ENCODE data around the gene MALSU1.
"Not testable (repeated sequence)": the region's sequence is repeated elsewhere in the genome, so short reads cannot be mapped to it uniquely, and the experiment has no call there.

MALSU1 gene

DNA sequence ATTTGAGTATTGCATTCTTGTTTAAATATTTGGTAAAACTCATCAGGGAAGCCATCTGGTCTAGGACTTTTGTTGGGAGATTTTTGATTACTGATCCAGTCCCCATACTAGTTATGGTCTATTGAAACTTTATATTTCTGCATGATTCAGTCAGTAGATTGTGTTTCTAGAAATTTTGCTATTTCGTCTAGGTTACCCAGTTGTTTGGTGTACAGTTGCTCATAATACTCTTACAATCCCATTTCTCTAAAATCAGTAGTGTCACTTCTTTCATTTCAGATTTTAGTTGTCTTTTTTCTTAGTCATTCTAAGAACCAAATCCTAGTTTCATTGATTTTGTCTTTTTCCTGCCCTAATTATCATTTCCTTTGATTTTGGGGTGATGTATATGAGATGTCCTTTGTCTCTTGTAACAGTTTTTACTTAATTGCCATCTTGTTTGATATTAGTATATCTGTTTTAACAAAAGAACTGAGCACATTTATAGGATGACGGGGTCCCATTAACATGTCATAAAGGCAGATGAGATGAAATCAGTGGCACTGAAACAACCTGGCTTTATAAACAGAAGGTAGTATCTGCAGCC lies 7.9 kb downstream of the MALSU1 start:
- CTCF ChIA-PET: interaction anchor here (1.2 kb wide), 1 partner anchor 30 kb away, joined by 3 read pairs; no protein-coding TSS in a partner anchor
- POLR2A ChIA-PET: no interaction called here
- TF ChIP-seq, protein P1, sequence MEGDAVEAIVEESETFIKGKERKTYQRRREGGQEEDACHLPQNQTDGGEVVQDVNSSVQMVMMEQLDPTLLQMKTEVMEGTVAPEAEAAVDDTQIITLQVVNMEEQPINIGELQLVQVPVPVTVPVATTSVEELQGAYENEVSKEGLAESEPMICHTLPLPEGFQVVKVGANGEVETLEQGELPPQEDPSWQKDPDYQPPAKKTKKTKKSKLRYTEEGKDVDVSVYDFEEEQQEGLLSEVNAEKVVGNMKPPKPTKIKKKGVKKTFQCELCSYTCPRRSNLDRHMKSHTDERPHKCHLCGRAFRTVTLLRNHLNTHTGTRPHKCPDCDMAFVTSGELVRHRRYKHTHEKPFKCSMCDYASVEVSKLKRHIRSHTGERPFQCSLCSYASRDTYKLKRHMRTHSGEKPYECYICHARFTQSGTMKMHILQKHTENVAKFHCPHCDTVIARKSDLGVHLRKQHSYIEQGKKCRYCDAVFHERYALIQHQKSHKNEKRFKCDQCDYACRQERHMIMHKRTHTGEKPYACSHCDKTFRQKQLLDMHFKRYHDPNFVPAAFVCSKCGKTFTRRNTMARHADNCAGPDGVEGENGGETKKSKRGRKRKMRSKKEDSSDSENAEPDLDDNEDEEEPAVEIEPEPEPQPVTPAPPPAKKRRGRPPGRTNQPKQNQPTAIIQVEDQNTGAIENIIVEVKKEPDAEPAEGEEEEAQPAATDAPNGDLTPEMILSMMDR (IDR thresholded peaks at IDR 0.05; ENCODE audit: control extremely low read depth, extremely low read depth, low read depth, missing control alignments): no peak
- no peak for DNase-seq (ENCODE audit: extremely low spot score)

DNA sequence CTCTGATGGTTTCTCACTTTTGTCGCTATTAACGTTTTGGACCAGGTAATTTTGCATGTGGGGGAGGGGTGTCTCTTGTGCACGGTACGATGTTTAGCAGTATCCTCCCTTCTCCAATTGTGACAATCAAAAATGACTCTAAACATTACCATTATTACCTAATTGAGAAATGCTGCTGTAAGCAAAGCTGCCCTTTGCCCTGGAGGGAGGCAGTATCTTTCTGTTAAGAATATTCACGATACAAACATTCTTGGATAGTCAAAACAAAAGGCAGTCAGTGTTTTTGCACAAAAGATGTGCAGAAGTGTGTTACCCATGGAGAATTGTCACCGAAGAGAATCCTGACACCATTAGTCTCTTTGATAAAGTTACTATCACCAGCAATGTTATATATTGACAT lies 9.6 kb downstream of the MALSU1 start:
- TF ChIP-seq, protein P1 (IDR thresholded peaks at IDR 0.05; ENCODE audit: control extremely low read depth, extremely low read depth, low read depth, missing control alignments): no peak
- ChIA-PET CTCF (interaction anchor here (2.0 kb wide), 1 partner anchor 388 kb away, joined by 6 read pairs; no protein-coding TSS in a partner anchor), POLR2A (interaction anchor here (0.5 kb wide), 1 partner anchor 12 kb away, joined by 5 read pairs; no protein-coding TSS in a partner anchor)
- no peak for DNase-seq (ENCODE audit: extremely low spot score)

DNA sequence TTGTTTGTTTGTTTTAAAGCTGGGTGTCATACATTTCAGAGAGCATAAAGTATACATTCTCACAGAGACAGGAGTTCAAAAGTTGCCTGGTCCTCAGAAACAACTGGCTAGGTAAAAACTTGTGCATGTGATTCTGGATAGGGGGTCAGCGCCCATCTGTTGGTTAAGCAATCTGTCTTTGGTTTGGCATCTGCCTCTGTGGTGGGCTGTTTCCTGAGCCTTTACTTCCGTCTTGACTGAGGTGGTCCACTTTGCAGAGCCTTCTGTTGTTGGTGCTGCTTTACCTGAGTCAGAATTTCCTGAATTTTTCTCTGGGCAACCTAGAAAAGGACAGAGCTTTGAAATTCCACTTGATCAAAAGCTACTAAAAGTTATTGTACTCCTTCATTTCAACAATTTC lies 13.0 kb downstream of the MALSU1 start:
- DNase-seq (ENCODE audit: extremely low spot score); POLR2A ChIA-PET: not testable (repeated sequence)
- CTCF ChIA-PET: interaction anchor here (1.3 to 1.9 kb wide), 4 partner anchors 34 to 49 kb away, joined by 3 to 13 read pairs (median 4); no protein-coding TSS in a partner anchor

DNA sequence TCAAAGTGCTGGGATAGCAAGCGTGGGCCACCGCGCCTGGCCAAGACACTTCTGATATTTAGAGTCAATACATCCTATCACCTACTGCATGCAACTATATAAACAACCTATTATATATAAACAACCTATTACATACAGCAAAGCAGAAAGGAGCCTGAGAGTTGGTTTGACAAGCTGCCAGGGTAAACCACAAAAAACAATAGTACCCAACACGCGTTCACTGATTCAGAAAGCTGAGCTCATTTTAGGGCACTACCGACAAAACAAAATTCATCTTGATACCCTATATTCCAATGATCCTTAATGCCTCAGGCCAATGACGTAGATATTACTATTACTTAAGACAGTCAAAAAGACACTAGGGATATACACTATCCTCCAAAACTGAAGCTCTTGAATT lies 16.2 kb downstream of the MALSU1 start:
- DNase-seq (ENCODE audit: extremely low spot score): no peak
- ChIA-PET CTCF (interaction anchor here (1.0 to 1.6 kb wide), 6 partner anchors 11 to 232 kb away, joined by 3 to 4 read pairs (median 4); no protein-coding TSS in a partner anchor), POLR2A (no interaction called here)
- TF ChIP-seq, protein P1 (IDR thresholded peaks at IDR 0.05; ENCODE audit: control extremely low read depth, extremely low read depth, low read depth, missing control alignments): no peak

DNA sequence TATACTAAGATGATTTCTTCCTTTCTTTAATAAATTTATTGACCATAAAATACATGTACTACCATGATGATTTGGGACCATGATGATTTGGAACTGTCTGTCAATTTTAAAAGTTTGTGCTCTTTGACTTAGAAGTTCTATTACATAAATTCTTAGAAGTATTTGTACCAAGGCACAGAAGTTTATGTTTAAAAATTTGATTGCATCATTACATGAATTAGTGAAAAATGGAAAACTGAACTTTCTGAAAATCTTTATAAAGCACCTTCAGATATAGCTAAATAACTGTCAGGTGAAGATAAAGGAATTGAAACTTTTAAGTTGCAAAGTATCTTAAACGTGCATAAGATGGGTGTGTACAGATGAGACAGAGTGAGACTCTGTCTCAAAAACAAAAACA lies 32.0 kb downstream of the MALSU1 start:
- TF ChIP-seq, protein P1 (IDR thresholded peaks at IDR 0.05; ENCODE audit: control extremely low read depth, extremely low read depth, low read depth, missing control alignments): no peak
- DNase-seq (ENCODE audit: extremely low spot score): no peak
- ChIA-PET POLR2A (no interaction called here), CTCF (no interaction called here)

DNA sequence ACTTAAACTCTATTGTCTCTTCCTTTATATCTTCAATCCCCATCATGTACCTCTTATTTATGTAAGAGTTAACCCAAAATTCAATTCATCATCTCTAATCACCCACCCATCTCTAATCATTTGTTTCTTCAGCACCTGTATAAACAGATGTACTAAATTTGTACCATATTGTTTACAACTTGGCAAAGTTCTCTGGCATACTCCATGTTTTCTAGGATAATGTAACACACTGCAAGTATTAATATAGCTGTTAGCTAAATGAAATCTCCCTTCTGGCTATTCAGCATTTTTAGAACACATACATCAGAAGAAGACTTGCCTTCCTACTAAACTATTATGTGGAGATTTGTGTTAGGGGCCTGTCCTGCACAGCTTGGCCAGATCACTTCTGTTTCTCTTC lies 33.1 kb downstream of the MALSU1 start:
- DNase-seq (ENCODE audit: extremely low spot score): no peak
- TF ChIP-seq, protein P1 (IDR thresholded peaks at IDR 0.05; ENCODE audit: control extremely low read depth, extremely low read depth, low read depth, missing control alignments): no peak
- ChIA-PET POLR2A (no interaction called here), CTCF (interaction anchor here (1.3 kb wide), 1 partner anchor 16 kb away, joined by 5 read pairs; no protein-coding TSS in a partner anchor)

DNA sequence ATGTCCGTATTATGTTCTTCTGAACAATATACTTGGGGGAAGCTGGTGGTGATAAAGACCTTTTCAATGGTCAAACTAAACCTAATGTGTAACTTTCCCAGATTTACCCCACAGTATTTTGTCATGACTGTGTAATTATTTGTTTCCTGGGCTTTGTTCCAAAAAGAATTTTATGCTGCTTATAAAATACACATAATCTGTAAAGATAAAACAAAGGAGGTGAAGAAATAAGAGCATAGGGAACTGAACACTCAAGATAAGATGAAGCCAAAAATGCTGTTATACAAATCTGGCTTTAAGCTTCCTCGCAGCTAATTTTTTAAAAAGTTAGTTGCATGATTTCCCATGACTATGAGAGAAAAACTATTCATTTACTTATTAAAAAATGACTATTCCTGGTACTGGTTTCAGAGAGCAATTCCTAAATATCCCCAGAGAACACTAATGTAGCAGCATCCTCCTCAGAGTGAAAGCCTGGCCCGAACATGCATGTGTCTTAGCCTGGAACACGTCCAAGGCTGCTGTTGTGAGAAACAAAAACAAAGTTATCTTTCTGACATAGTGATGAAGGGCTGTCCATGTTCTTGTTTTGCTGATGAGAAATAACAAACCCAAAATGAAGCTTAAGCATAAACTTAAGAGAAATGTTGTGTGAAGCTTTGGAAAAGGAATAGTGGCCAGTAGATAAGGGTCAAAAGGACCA lies 33.9 kb downstream of the MALSU1 start:
- TF ChIP-seq, protein P1 (IDR thresholded peaks at IDR 0.05; ENCODE audit: control extremely low read depth, extremely low read depth, low read depth, missing control alignments): no peak
- CTCF ChIA-PET: interaction anchor here (0.8 to 1.8 kb wide), 5 partner anchors 10 to 60 kb away, joined by 3 to 5 read pairs (median 3); no protein-coding TSS in a partner anchor
- POLR2A ChIA-PET: no interaction called here
- no peak for DNase-seq (ENCODE audit: extremely low spot score)

Data from GM10248 (cell line).